GM23248 (cell line): ENCODE data around the gene SARNP.

Experiments
- EZH2 ChIP-seq: fragments of 200-600 bp; sonication (generic); IDR thresholded peaks from 2 replicates; pipeline ENCODE4 v1.6.1; 2018; ENCODE audit warnings: antibody characterized with exemption, mild to moderate bottlenecking; ENCODE audit not compliant: insufficient read depth, poor library complexity, severe bottlenecking
- EZH2phosphoT487 ChIP-seq: fragments of 200-600 bp; sonication (generic); IDR thresholded peaks from 2 replicates; pipeline ENCODE4 v1.6.1; 2018; ENCODE audit warnings: antibody characterized with exemption, moderate library complexity, mild to moderate bottlenecking, low read depth; ENCODE audit not compliant: insufficient read depth

- TF ChIP-seq EZH2 (no peak), EZH2phosphoT487 (no peak)
These were observed 84.4 kb downstream of the SARNP start for GRCh38 chr12:55733021-55733555.
